ENCODE measurements around the gene TMC6. TPM values are rescaled to one million over a fixed set of nuclear protein-coding genes. Genes with fewer than 3 reads are reported as not detected.

The TMC6 gene
- polyA plus RNA-seq, 1 of the 3 experiments (the other 2 are of a cell fraction): 5.5 TPM

- POLR2A ChIA-PET: no interaction called here
Measured at GRCh38 chr17:78101112-78101511, 27.4 kb downstream of the TMC6 start.

More at GRCh38 chr17:78101112-78101511, 27.4 kb downstream of the TMC6 start:
- no peaks in the 10 kb centered on the region for H3K9me2 ChIP-seq
- H3K9me3 ChIP-seq: no peaks in the 10 kb centered on the region
- H3K4me1 ChIP-seq (ENCODE audit: control insufficient read depth in 1 of 2, insufficient read depth in 2 of 2, low read depth in 1 of 2, low read length in 1 of 2): no peaks in the 10 kb centered on the region
- DNase-seq: no peak
- no peak overlapping the region for H3K27ac ChIP-seq (ENCODE audit: low read depth in 2 of 2, low read length in 1 of 2)
- no peak overlapping the region for H2AFZ ChIP-seq (ENCODE audit: low read depth)
- H3K4me2 ChIP-seq: no peak overlapping the region
- H3K36me3 ChIP-seq (replicated peaks in 1 of 2; ENCODE audit: control insufficient read depth in 1 of 2, insufficient read depth in 2 of 2, low read length in 1 of 2): peaks cover 51 to 90% of the 10 kb centered on the region in 2 experiments
- peaks cover 8% of the 10 kb centered on the region for H3F3A ChIP-seq (replicated peaks; ENCODE audit: insufficient read depth)
- no peak overlapping the region for H3K9ac ChIP-seq
- no peak overlapping the region for H3K4me3 ChIP-seq (ENCODE audit: low read depth in 2 of 2, low read length in 1 of 2)
- TF ChIP-seq EP300 (IDR thresholded peaks at IDR 0.05; ENCODE audit: borderline replicate concordance in 1 of 2, low read depth in 1 of 2, low read length in 1 of 2) (no peak), PBX3 (IDR thresholded peaks at IDR 0.05) (no peak), SIN3A (IDR thresholded peaks at IDR 0.05; ENCODE audit: borderline replicate concordance, low read depth, low read length) (no peak), MEF2A (IDR thresholded peaks at IDR 0.05; ENCODE audit: borderline replicate concordance, low read depth) (no peak), TAF1 (IDR thresholded peaks at IDR 0.05; ENCODE audit: borderline replicate concordance, low read depth, low read length) (no peak), GABPA (IDR thresholded peaks at IDR 0.05; ENCODE audit: low read depth) (no peak), FOXM1 (IDR thresholded peaks at IDR 0.05; ENCODE audit: low read depth) (no peak), EZH2phosphoT487 (IDR thresholded peaks at IDR 0.05; ENCODE audit: borderline replicate concordance, low read depth) (no peak), YY1 (IDR thresholded peaks at IDR 0.05; ENCODE audit: low read depth) (no peak), REST (IDR thresholded peaks at IDR 0.05; ENCODE audit: low read depth, low read length) (no peak), RFX5 (IDR thresholded peaks at IDR 0.05; ENCODE audit: low read length) (no peak), USF2 (IDR thresholded peaks at IDR 0.05; ENCODE audit: borderline replicate concordance, low read depth, low read length) (no peak), RCOR1 (IDR thresholded peaks at IDR 0.05; ENCODE audit: low read length) (no peak), TCF12 (IDR thresholded peaks at IDR 0.05) (no peak), FOSL2 (IDR thresholded peaks at IDR 0.05; ENCODE audit: borderline replicate concordance, low read depth) (no peak)
- H3K79me2 ChIP-seq (ENCODE audit: insufficient read depth): no peaks in the 10 kb centered on the region
- WGBS (ENCODE audit: low lambda C conversion rate): 94% methylated on average over 5 of the region's 5 CpGs
- no peaks in the 10 kb centered on the region for H3K27me3 ChIP-seq (ENCODE audit: insufficient read depth)
- no peaks in the 10 kb centered on the region for H4K20me1 ChIP-seq (ENCODE audit: insufficient read depth)
- CTCF ChIA-PET: interaction anchor here (1.0 to 4.8 kb wide), 4 partner anchors 10 to 82 kb away, joined by 3 to 40 read pairs (median 7); no protein-coding TSS in a partner anchor

All from SK-N-SH (cell line).